Globus pallidus (tissue), 1 donor: ENCODE results near the gene IREB2.
"Not testable (repeated sequence)": the region's sequence is repeated elsewhere in the genome, so short reads cannot be mapped to it uniquely, and the experiment has no call there.

Source experiments
- DNase-seq: peaks from one replicate; pipeline ENCODE4 v3.0.0-alpha.2; 2015; ENCODE audit warnings: low spot score

IREB2 gene

DNA sequence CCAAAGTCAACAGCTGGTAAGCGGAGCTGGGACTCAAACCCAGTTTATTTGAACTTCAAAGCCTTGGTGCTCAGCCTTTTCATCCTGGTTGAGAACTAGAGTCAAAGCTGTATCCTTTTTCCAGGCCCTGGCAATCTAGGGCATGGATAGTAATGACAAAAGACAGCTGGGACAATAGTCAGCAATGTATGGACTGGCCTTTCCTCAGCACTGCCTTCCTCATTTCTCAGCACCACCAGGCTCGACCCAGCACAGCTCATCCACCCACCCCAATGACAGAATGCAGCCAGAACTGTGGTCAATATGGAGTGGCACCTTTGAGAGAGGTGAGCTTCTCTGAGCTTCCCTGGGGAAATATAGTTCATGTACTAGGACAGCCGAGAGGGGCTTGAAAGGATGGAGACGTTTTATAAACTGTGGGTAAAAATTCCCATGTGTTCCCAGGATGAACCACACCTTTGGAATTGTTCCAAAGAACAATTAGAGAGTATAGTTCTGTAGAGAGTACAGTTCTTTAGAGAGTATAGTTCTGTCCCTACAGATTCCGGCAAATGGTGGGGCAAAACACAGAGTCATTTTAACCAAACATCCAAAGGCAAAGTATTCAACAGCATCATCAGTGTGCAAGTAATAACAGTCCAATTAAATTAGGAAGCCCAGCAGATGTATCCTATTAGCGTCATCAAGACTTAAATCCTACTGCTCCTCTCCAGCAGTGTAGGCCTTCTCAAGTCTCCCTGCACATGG is 30.2 kb upstream of the IREB2 start:
- DNase-seq, result no peak

DNA sequence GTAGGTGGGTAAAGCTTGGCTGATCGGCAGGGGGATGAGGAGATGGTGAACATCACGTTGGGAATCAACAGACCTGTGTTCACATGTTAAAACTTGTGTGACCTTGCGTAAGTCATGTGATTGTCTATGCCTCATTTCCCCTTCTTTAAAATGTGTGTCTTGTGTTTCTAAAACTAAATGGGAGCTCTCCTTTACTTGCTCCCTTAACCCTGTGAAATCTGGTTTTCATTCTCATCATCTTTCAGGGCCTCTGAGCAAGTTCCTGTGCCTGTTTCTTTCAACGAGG is 29.7 kb upstream of the IREB2 start:
- DNase-seq, result no peak

DNA sequence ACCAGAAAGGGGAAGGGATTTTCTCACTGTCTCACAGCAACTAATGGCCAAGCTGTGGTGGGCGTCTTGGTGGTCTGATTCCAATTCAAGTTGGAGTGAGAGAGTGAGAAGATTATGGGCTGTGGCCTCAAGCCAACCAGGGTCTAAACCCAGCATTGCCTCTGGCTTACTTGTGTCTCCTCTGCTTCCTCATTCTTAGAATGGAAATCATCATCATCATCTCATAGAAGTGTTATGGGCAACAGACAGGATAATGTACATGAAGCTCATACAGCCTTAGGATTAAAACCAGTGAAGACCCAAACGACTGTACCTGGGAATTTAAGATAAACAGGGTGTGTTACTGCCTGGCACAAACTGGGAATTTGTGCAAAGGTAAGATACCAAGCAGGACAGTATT is 29.1 kb upstream of the IREB2 start:
- DNase-seq, result no peak

DNA sequence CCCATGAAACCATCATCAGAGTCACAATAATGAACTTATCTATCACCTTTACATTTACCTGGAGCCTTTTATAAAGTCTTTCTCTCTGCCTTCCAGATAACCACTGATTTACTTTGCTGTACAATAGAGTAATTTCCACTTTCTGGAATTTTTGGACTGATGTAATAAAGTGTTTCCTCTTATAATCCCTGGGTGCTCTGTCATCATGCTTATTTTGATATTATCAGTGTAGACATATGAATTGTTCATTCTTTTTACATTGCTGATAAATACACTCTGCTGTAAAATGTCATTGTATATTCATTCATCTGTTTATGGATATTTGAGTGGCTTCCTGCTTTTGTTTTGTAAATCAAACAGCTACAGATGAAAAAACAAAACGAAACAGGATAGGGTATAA is 27.0 kb upstream of the IREB2 start:
- no peak for DNase-seq

DNA sequence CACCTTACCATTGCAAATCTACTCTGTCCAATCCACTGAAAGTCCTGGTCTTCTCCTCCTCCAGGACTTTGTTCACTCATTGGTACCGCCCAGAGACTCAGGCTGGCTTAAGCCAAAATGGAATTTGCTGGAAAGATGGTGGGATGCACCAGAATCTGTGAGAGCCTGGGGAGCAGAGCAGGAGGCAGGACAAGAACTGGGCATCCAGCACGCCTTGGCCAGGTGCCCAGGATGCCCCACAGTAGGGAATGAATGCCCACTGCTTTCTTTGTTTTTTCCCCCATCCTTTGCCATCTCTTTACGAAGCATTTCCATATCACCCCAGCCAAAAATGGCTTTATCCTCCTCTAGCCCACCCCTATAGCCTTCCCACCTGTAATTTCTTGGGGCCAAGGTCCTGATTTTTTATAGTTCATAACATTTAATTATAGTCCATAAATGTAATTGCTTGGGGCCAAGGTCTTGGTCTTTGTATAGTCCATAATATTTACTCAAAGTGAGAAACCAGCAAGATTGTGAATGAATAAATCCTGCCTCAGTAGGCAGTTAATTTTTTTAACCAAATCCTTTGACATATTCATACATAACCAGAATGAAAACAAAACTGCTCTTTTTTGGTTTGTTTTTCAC is 23.3 kb upstream of the IREB2 start:
- peak; percentile 5 for DNase-seq

DNA sequence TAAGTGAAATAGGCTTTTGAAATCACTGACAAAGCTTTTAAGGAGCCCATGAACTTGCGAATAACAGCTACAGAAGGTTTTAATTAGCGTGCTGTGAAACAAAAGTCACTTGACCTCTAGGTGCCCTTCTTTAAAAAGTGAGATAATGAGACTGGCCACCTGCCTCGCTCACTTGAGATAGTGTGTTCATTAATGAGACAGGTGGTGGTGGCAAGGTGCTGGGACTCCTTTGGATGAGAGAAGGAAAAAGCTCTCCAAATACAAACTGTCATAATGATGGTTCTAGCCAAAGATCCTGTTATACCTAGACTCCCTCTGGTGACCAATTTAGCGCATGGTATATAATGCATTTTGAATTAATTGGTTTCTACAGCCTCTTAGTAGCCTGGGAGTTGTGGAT is 22.7 kb upstream of the IREB2 start:
- DNase-seq, result no peak

DNA sequence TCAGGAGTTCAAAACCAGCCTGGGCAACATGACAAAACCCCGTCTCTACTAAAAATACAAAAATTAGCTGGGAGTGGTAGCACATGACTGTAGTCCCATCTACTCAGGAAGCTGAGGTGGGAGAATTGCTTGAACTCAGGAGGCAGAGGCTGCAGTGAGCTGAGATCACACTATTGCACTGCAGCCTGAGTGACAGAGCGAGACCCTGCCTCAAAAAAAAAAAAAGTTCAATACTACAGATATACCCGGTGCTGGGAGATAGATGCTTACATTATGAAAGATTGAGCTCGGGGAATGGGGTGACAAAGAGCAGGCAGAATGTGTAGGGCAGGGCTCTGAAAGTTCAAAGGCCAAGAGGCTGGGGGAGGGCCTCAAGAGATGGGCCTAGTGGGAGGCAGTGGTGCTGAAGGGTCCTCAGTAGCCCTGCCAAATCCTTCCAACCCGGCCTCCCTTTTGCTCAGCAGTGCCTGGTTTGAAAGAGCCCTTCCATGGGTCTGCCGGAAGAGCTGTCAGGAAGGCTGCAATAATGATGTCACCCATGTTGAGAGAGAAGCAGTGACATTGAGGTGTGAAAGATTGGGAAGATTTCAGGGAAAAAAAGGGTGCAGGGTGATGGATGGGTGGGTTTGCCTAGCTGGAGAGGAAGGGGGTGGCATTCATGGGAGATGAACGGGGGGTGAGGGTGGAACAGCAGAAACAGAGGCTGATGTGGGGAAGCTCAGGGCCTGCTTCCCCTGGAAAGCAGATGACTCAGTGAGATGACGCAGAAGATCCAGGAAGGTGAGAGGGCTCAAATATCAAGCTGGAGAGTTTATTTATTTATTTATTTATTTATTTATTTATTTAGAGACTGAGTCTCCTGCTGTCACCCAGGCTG is 20.0 kb upstream of the IREB2 start:
- DNase-seq, result no peak

DNA sequence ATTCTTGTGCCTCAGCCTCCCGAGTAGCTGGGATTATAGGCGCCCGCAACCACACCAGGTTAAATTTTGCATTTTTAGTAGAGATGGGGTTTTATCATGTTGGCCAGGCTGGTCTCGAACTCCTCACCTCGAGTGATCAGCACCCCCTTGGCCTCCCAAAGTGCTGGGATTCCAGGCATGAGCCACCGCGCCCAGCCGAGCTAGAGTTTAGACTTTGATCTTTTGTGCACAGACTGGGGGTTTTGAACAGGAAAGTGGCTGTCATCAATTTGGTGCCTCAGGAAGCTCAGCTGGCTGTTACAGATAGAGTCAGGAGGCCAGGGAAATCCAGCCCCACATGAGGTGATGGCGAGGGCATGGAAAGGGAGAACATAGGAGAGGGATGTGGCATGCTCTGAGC is 19.3 kb upstream of the IREB2 start:
- DNase-seq, result no peak

DNA sequence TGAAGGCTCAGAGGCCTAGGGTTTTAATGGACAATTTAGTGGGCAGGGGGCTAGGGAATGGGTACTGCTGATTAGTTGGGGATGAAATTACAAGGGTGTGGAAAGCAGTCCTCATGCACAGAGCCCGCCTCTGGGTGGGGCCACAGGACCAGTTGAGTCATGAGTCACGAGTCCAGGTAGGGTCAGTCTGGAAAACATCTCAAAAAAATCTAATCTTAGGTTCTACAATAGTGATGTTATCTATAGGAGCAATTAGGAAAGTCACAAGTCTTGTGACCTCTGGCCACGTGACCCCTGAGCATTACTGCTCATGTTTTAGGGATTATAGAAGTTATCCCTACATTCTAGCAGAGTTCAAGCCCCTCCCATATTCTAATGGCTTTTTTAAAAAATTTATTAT is 18.6 kb upstream of the IREB2 start:
- DNase-seq, result no peak

DNA sequence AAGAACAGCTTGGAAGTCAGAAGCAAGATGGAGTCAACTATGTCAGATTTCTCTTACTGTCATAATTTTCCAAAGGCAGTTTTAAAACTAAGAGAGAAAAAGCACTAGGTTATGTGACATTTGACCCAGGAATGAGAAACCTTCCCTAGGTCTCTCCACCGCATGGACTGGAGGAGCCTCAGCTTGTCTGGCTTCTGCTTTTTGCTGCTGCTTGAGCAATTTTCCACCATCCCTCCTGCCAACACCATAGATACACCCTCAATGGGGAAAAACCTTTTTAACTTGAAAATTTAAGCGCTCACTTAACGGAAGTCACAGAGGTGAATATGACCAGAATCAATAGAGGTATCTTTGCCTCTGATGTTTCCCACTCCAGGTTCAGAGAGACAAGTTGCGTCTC is 17.8 kb upstream of the IREB2 start:
- no peak for DNase-seq

DNA sequence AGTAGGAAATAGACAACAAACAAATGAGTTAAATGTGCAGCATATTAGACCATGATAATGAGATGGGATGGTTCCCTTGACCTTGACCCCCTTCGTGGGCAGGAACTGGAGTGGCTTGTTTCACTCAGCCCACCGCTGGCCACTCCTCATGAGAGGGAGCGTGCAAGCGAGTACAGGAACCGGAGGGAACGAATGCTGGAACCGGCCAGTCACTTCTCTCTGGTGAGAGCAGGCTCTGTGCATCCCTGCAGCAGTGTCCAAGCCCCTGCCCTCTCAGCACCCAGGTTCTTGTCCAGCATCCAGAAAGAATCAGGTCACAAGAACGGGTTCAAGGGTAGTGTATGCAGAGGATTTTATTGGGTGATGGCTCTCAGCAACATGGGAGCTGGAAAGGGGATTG is 17.2 kb upstream of the IREB2 start:
- DNase-seq, result no peak

DNA sequence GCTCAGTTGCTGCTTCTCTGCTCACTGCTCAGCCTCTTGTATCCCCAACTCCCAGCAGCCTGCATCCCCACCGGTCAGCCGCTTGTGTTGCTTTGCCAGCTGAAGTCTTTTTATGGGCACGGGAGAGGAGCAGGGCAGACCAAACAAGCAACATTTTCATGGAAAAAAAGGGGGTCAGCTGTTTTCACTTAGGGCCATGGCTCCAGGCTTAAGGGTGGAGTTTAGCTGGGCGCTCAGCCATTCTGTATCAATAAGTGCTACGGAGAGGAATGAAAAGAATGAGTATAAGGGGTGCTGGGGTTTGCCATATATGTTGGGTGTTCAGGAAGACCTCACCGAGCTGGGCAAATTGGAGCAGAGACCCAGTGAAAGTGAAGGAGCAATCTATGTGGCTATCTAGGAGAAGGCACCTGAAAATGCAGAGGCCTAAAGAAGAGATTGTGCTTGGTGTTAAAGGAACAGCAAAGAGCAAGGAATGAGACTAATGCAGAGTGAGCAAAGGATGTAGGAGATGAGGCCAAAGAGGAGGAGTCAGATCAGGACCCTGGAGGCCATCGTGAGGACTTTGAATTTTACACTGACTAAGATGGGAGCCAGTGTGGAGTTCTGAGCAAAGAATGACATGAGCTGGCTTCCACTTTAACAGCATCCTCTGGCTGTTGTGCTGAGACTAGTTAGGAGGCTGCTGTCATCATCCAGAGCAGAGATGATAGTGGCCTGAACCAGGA is 16.6 kb upstream of the IREB2 start:
- no peak for DNase-seq

DNA sequence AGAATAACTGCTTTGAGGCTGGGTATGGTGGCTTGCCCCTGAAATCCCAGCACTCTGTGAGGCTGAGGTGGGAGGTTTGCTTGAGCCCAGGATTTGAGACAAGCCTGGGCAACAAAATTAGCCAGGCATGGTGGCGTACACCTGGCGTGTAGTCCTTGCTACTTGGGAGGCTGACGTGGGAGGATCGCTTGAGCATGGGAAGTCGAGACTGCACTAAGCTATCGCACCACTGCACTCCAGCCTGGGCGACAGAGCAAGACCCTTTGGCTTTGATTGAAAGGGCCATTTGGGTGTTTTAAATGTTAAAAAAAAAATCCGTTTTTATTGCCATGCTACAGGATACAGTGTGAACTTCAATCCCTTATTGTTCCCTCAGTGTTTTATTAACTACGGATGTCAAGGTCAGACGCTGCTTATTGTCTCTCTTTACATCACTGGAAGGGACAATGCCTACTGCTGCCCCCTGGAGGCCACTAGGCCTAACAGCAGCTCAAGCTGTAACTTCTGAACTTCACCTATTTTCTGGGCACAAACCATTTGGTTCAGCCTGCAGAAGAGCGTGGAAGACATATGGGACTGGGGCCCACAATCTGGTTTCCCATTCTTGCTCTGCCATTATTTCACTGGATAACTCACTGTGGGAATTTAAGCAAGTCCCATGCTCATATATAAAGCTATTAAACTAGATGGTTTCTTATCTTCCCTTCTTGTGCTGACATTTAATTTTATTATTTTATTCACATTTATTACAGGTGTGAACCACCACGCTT is 15.3 kb upstream of the IREB2 start:
- DNase-seq, result peak; percentile 53

DNA sequence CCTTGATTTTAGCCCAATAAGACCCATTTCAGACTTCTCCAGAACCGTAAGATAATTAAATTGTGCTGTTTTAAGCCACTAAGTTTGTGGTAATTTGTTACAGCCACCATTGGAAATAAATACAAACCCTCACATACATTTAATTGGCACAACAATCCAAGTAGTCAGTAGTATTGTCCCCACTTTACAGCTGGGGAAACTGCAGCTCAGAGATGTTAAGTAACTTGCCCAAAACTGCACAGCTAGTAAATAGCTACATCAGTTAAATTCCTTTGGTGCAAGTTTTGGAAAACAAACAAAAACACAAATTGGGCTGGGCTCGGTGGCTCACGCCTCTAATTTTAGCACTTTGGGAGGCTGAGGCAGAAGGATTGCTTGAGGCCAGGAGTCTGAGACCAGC is 13.3 kb upstream of the IREB2 start:
- DNase-seq, result no peak

DNA sequence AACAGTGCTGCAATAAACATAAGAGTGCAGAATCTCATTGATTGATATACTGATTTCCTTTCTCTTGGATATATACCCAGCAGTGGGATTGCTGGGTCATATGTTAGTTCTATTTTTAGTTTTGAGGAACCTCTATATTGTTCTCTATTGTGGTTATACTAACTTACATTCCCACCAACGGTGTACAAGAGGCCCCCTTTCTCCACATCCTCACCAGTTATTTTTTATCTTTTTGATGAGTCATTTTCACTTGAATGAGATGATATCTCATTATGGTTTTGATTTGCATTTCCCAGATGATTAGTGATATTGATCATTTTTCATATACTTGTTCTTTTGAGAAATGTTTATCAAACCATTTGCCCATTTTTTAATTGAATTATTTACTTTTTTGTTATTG is 12.4 kb upstream of the IREB2 start:
- no peak for DNase-seq

DNA sequence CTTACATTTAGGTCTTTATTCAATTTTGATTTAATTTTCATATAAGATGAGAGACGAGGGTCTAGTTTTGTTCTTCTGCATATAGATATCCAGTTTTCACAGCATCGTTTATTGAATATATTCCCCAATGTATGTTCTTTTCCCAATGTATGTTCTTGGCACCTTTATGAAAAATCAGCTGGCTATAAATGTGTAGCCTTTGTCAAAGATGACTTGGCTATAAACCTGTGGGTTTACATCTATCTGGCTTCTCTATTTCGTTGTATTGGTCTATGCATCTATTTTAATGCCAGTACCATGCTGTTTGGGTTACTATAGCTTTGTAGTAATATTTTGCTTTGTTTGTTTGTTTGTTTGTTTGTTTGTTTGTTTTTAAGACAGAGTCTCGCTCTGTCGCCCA is 11.7 kb upstream of the IREB2 start:
- no peak for DNase-seq

DNA sequence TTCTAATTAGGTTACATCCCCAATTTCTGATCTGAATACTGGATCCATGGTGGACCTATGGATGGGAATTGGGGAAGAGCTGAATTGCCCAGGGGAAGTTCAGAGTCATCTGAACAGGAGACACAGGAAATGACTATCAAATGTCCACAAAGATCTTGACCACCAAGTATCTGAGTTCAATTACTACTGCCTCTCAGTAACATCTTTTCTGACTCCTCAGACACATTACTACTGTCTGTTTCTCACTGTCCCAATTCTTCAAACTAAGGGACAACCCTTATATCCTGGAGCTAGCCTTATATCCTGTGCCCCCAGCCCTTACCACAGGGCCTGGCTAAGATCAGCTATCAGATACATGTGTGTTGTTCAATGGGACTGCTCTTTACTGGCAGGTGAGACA is 10.1 kb upstream of the IREB2 start:
- no peak for DNase-seq

DNA sequence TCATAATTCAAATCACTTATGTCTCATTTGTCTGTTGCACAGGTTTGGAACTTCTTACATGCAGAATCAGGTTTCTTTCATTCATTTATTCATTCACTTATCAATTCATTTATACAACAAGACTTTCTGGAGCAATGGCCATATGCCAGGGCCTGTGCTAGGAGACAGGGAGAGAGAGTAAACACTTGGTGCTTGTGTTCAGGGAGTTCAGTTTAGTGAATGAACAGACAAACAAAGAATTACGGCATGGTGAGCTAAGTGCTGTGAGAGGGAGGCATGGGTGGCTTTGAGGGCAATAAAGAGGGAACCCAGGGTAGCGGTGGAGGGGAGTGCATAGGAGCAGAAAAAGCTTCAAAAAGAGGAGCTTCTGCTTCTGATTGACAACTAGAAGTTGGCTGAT is 8.5 kb upstream of the IREB2 start:
- DNase-seq, result no peak

DNA sequence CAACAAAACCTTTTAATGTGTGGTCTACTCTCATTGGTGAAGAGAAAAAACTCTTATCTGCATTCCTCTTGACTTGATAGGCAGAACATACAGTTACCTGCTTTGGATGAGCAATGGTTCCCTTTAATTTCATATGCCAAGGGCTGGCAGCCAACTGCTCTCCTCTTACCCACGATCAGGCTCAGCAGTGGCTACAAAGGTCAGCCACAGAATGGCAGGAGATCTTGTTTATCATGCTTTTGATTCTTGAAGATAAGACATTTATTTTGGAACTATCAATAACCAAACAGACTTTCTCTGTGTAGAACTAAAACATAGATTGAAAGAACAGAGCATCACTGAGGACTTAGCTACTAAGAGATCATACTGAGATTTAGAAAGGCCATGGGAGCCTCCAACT is 6.1 kb upstream of the IREB2 start:
- no peak for DNase-seq

DNA sequence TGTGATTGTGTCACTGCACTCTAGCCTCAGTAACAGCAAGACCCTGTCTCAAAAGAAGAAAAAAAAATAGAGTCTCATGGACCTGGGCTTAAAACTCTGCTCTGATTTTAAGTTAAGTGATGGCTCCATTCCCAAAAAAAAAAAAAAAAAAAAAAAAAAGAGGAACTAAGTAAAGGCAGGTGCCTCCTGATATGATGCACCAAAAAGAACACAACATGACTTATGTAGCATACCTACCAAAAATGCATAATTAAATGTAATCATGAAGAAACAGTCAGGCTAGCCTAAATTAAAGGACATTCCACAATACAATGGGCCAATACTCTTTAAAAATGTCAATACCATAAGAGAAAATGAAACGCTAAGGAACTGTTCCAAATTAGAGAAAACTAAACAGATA is 5.4 kb upstream of the IREB2 start:
- DNase-seq, result no peak

DNA sequence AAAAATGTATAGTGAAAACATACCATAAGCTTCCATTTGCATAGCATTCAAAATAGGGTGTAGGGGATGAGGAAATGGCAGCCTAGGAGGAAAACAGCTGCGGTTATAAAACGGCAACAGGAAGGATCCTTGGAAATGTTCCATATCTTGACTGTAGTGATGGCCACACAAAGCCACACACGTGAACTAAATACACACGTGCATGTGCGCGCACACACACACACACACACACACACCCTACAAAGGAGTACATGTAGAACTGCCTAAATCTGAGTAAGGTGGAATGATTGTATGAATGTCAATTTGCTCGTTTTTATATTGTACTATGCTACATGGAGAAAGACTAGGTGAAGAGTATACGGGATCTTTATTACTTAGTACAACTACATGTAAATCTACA is 3.9 kb upstream of the IREB2 start:
- DNase-seq, result no peak

DNA sequence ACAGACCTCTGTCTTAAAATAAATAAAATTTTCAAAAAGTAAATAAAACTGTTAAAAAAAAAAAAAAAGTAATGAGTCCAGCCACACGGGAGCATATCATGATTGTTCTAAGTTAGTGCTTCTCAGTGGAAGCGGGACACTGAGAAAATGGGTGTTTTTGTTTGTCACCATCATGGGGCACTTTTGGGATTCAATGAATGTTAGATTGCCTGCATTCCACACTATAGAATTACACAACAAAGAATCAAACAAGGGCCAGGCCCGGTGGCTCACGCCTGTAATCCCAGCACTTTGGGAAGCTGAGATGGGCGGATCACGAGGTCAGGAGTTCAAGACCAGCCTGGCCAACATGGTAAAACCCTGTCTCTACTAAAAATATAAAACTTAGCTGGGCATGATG is 3.3 kb upstream of the IREB2 start:
- DNase-seq, result not testable (repeated sequence)
